Naive B cell (primary cell): ENCODE results near the gene TBC1D4. TPM values are rescaled to one million over a fixed set of nuclear protein-coding genes. Genes with fewer than 3 reads are reported as not detected.

Experiments
- ATAC-seq, 2 donors: fragments of 150-1000 bp; cut with Tn5 transposase; 2 replicates each; pipeline ENCODE4 v1.10.0; 2021; ENCODE audit warnings: low read depth in 2 of 2, mild to moderate bottlenecking in 2 of 2, moderate library complexity in 2 of 2
- DNase-seq: peaks from one replicate; pipeline ENCODE4 v3.0.0; 2022
- H3K27ac Mint-ChIP-seq, 6 donors: one replicate each; pipeline ENCODE4 v1.8.0; 2020 to 2022; ENCODE audit warnings: mild to moderate bottlenecking in 6 of 6, mixed read lengths in 6 of 6, moderate library complexity in 5 of 6, inconsistent platforms in 2 of 6
- H3K27me3 Mint-ChIP-seq, 3 donors: one replicate each; pipeline ENCODE4 v1.8.0; 2021 to 2022; ENCODE audit warnings: mixed read lengths in 3 of 3, mild to moderate bottlenecking in 1 of 3
- H3K36me3 Mint-ChIP-seq, 2 donors: one replicate each; pipeline ENCODE4 v1.8.0; 2020 to 2022; ENCODE audit warnings: mixed read lengths in 2 of 2, inconsistent platforms in 1 of 2, mild to moderate bottlenecking in 1 of 2
- H3K4me1 Mint-ChIP-seq, 3 donors: one replicate each; pipeline ENCODE4 v1.8.0; 2020 to 2022; ENCODE audit warnings: mixed read lengths in 3 of 3, inconsistent platforms in 1 of 3, mild to moderate bottlenecking in 1 of 3, moderate library complexity in 1 of 3
- H3K4me3 Mint-ChIP-seq, 8 donors: one replicate each; pipeline ENCODE4 v1.8.0; 2020 to 2022; ENCODE audit warnings: mild to moderate bottlenecking in 8 of 8, mixed read lengths in 8 of 8, moderate library complexity in 8 of 8, inconsistent platforms in 2 of 8
- H3K9me3 Mint-ChIP-seq, 7 donors: one replicate each; pipeline ENCODE4 v1.8.0; 2020 to 2022; ENCODE audit warnings: mixed read lengths in 7 of 7, mild to moderate bottlenecking in 5 of 7, inconsistent platforms in 2 of 7, moderate library complexity in 1 of 7
- polyA plus RNA-seq, 6 donors: library from polyadenylated mRNA; unstranded; fragments of 300-500 nt; fragmentation: Illumina TruSeq; gene quantifications; one replicate each; pipeline ENCODE4 v1.2.3, GENCODE V29; 2021; ENCODE audit warnings: low read depth in 6 of 6

Gene TBC1D4
- polyA plus RNA-seq, 6 donors from 2014 or later = 0.10 to 1.4 (median 0.30) TPM

- peaks cover 5 to 17% (median 7%) of the 10 kb centered on the region in 3 donors for H3K27me3 Mint-ChIP-seq
- no peak overlapping the region for H3K4me3 Mint-ChIP-seq
- DNase-seq (no peak), ATAC-seq (no peak)
- no peaks in the 10 kb centered on the region for H3K36me3 Mint-ChIP-seq
- H3K9me3 Mint-ChIP-seq = no peaks in the 10 kb centered on the region
- H3K4me1 Mint-ChIP-seq = no peaks in the 10 kb centered on the region
- peak overlapping the region in 1 of 6 donors; percentile 30 for H3K27ac Mint-ChIP-seq
Measured at GRCh38 chr13:75417012-75417384, 65.0 kb downstream of the TBC1D4 start.

GRCh38 chr13:75416327-75417011 is 65.5 kb downstream of the TBC1D4 start:
- Mint-ChIP-seq H3K9me3 (no peaks in the 10 kb centered on the region), H3K4me1 (no peaks in the 10 kb centered on the region), H3K27ac (no peak overlapping the region), H3K36me3 (no peaks in the 10 kb centered on the region), H3K4me3 (no peak overlapping the region), H3K27me3 (peaks cover 5 to 17% (median 5%) of the 10 kb centered on the region in 3 donors)
- no peak for ATAC-seq
- DNase-seq = no peak

- Mint-ChIP-seq H3K27ac (no peak overlapping the region), H3K36me3 (peaks cover 0 to 3% of the 10 kb centered on the region in 2 donors), H3K27me3 (peaks cover 5 to 12% (median 5%) of the 10 kb centered on the region in 3 donors), H3K9me3 (no peaks in the 10 kb centered on the region), H3K4me1 (no peaks in the 10 kb centered on the region), H3K4me3 (no peak overlapping the region)
- DNase-seq = no peak
- no peak for ATAC-seq
Measured at GRCh38 chr13:75415694-75416093, 66.3 kb downstream of the TBC1D4 start.

- DNase-seq = no peak
- Mint-ChIP-seq H3K36me3 (peaks cover 0 to 3% of the 10 kb centered on the region in 2 donors), H3K27ac (no peak overlapping the region), H3K4me3 (no peak overlapping the region), H3K27me3 (peaks cover 5 to 8% (median 5%) of the 10 kb centered on the region in 3 donors), H3K9me3 (no peaks in the 10 kb centered on the region), H3K4me1 (no peaks in the 10 kb centered on the region)
- ATAC-seq = no peak
Measured at GRCh38 chr13:75415171-75415570, 66.8 kb downstream of the TBC1D4 start.

GRCh38 chr13:75414036-75414827 is 67.7 kb downstream of the TBC1D4 start:
- Mint-ChIP-seq H3K9me3 (no peaks in the 10 kb centered on the region), H3K36me3 (peaks cover 0 to 3% of the 10 kb centered on the region in 2 donors), H3K4me1 (no peaks in the 10 kb centered on the region), H3K27ac (no peak overlapping the region), H3K27me3 (peaks cover 0 to 5% (median 5%) of the 10 kb centered on the region in 3 donors), H3K4me3 (no peak overlapping the region)
- DNase-seq = no peak
- no peak for ATAC-seq

GRCh38 chr13:75411924-75412537 is 69.9 kb downstream of the TBC1D4 start:
- no peaks in the 10 kb centered on the region for H3K4me1 Mint-ChIP-seq
- no peak overlapping the region for H3K4me3 Mint-ChIP-seq
- H3K27ac Mint-ChIP-seq = no peak overlapping the region
- H3K36me3 Mint-ChIP-seq = peaks cover 0 to 3% of the 10 kb centered on the region in 2 donors
- no peak for DNase-seq
- ATAC-seq = no peak
- peaks cover 0 to 2% (median 0%) of the 10 kb centered on the region in 3 donors for H3K27me3 Mint-ChIP-seq
- H3K9me3 Mint-ChIP-seq = no peaks in the 10 kb centered on the region

GRCh38 chr13:75410207-75410606 is 71.8 kb downstream of the TBC1D4 start:
- Mint-ChIP-seq H3K9me3 (no peaks in the 10 kb centered on the region), H3K4me1 (no peaks in the 10 kb centered on the region), H3K27ac (peak overlapping the region in 1 of 6 donors; percentile 2), H3K36me3 (peaks cover 0 to 3% of the 10 kb centered on the region in 2 donors), H3K4me3 (no peak overlapping the region), H3K27me3 (no peaks in the 10 kb centered on the region)
- no peak for DNase-seq
- ATAC-seq = no peak

- H3K9me3 Mint-ChIP-seq = no peaks in the 10 kb centered on the region
Measured at GRCh38 chr13:75407998-75408397, 74.0 kb downstream of the TBC1D4 start.

GRCh38 chr13:75407473-75407872 is 74.5 kb downstream of the TBC1D4 start:
- no peak overlapping the region for H3K4me3 Mint-ChIP-seq
- H3K9me3 Mint-ChIP-seq = no peaks in the 10 kb centered on the region
- no peak for DNase-seq
- no peaks in the 10 kb centered on the region for H3K27me3 Mint-ChIP-seq
- peaks cover 0 to 3% of the 10 kb centered on the region in 2 donors for H3K36me3 Mint-ChIP-seq
- ATAC-seq = no peak
- peak overlapping the region in 1 of 6 donors; percentile 12 for H3K27ac Mint-ChIP-seq
- no peaks in the 10 kb centered on the region for H3K4me1 Mint-ChIP-seq

More at GRCh38 chr13:75407998-75408397, 74.0 kb downstream of the TBC1D4 start:
- H3K27me3 Mint-ChIP-seq = no peaks in the 10 kb centered on the region
- no peak overlapping the region for H3K4me3 Mint-ChIP-seq
- DNase-seq = no peak
- no peak overlapping the region for H3K27ac Mint-ChIP-seq
- ATAC-seq = no peak
- H3K36me3 Mint-ChIP-seq = peaks cover 0 to 3% of the 10 kb centered on the region in 2 donors
- H3K4me1 Mint-ChIP-seq = no peaks in the 10 kb centered on the region

GRCh38 chr13:75405976-75406703 is 75.8 kb downstream of the TBC1D4 start:
- H3K36me3 Mint-ChIP-seq = peaks cover 0 to 2% of the 10 kb centered on the region in 2 donors
- H3K27me3 Mint-ChIP-seq = no peaks in the 10 kb centered on the region
- no peak overlapping the region for H3K27ac Mint-ChIP-seq
- no peaks in the 10 kb centered on the region for H3K9me3 Mint-ChIP-seq
- no peak overlapping the region for H3K4me3 Mint-ChIP-seq
- H3K4me1 Mint-ChIP-seq = no peaks in the 10 kb centered on the region
- DNase-seq (no peak), ATAC-seq (no peak)

GRCh38 chr13:75404726-75405125 is 77.2 kb downstream of the TBC1D4 start:
- DNase-seq (no peak), ATAC-seq (no peak)
- Mint-ChIP-seq H3K27ac (no peak overlapping the region), H3K36me3 (no peaks in the 10 kb centered on the region), H3K9me3 (no peaks in the 10 kb centered on the region), H3K27me3 (no peaks in the 10 kb centered on the region), H3K4me1 (no peaks in the 10 kb centered on the region), H3K4me3 (no peak overlapping the region)

- H3K4me3 Mint-ChIP-seq = no peak overlapping the region
Measured at GRCh38 chr13:75402787-75403186, 79.2 kb downstream of the TBC1D4 start.

GRCh38 chr13:75400775-75401174 is 81.2 kb downstream of the TBC1D4 start:
- H3K27ac Mint-ChIP-seq = peak overlapping the region in 1 of 6 donors; percentile 11
- no peaks in the 10 kb centered on the region for H3K36me3 Mint-ChIP-seq
- ATAC-seq = no peak
- no peaks in the 10 kb centered on the region for H3K27me3 Mint-ChIP-seq
- peaks cover 0 to 8% (median 3%) of the 10 kb centered on the region in 7 donors for H3K9me3 Mint-ChIP-seq
- H3K4me1 Mint-ChIP-seq = no peaks in the 10 kb centered on the region
- DNase-seq = no peak
- no peak overlapping the region for H3K4me3 Mint-ChIP-seq

More at GRCh38 chr13:75402787-75403186, 79.2 kb downstream of the TBC1D4 start:
- H3K27ac Mint-ChIP-seq = no peak overlapping the region
- H3K27me3 Mint-ChIP-seq = no peaks in the 10 kb centered on the region
- no peaks in the 10 kb centered on the region for H3K4me1 Mint-ChIP-seq
- H3K36me3 Mint-ChIP-seq = no peaks in the 10 kb centered on the region
- DNase-seq (no peak), ATAC-seq (no peak)
- no peaks in the 10 kb centered on the region for H3K9me3 Mint-ChIP-seq
